Sigmoid colon (tissue), 4 donors: ENCODE data around the gene HOXD11.
A peak's percentile ranks its signal among the peaks of the same experiment; 100 is the strongest.

Source experiments
- CTCF ChIP-seq, 4 experiments: fragments of 450-650 bp in 3 of 4; fragments of 200-600 bp in 1 of 4; IDR thresholded peaks; one replicate each; pipeline ENCODE4 v1.5.1; 2016 to 2019; ENCODE audit warnings: antibody characterized with exemption in 4 of 4, mild to moderate bottlenecking in 3 of 4, moderate library complexity in 2 of 4
- POLR2A ChIP-seq, 2 donors: fragments of 450-650 bp; IDR thresholded peaks; one replicate each; pipeline ENCODE4 v1.6.1; 2016; ENCODE audit warnings: antibody characterized with exemption in 2 of 2, mild to moderate bottlenecking in 2 of 2, moderate library complexity in 2 of 2
- POLR2AphosphoS5 ChIP-seq, 4 donors: sonication (generic); formaldehyde crosslinking; IDR thresholded peaks; one replicate each; pipeline ENCODE4 v1.6.1; 2017; ENCODE audit warnings: antibody characterized with exemption in 4 of 4

GRCh38 chr2:176096986-176097819 lies 9.9 kb upstream of the HOXD11 start:
- peak; percentile 70 to 95 (median 88) for TF ChIP-seq CTCF (IDR thresholded peaks at IDR 0.05)
- no peak for TF ChIP-seq POLR2A (IDR thresholded peaks at IDR 0.05)
- TF ChIP-seq POLR2AphosphoS5 (IDR thresholded peaks at IDR 0.05), result peak in 3 of 4 donors; percentile 40 to 71 (median 63)
